Duodenal mucosa (tissue), 2 donors: ENCODE results near the gene PAQR5.
"Not testable (repeated sequence)": the region's sequence is repeated elsewhere in the genome, so short reads cannot be mapped to it uniquely, and the experiment has no call there.

Experiments
- H3K27ac ChIP-seq: one replicate; pipeline ENCODE4 v1.7.0; 2013; ENCODE audit warnings: low read depth, low read length
- H3K27me3 ChIP-seq, 2 donors: one replicate each; pipeline ENCODE4 v1.7.0; 2013; ENCODE audit warnings: low read length in 2 of 2, control low read depth in 1 of 2; ENCODE audit not compliant: insufficient read depth in 2 of 2, control insufficient read depth in 1 of 2
- H3K36me3 ChIP-seq, 2 donors: one replicate each; pipeline ENCODE4 v1.7.0; 2013; ENCODE audit warnings: low read length in 2 of 2, control low read depth in 1 of 2; ENCODE audit not compliant: insufficient read depth in 2 of 2, control insufficient read depth in 1 of 2
- H3K4me1 ChIP-seq, 2 donors: one replicate each; pipeline ENCODE4 v1.7.0; 2013; ENCODE audit warnings: low read length in 2 of 2, control low read depth in 1 of 2; ENCODE audit not compliant: insufficient read depth in 2 of 2, control insufficient read depth in 1 of 2
- H3K4me3 ChIP-seq, 2 donors: one replicate each; pipeline ENCODE4 v1.7.0; 2013; ENCODE audit warnings: low read length in 2 of 2, low read depth in 1 of 2
- H3K9ac ChIP-seq, 2 donors: one replicate each; pipeline ENCODE4 v1.7.0; 2013; ENCODE audit warnings: low read length in 2 of 2, low read depth in 1 of 2
- H3K9me3 ChIP-seq, 2 donors: one replicate each; pipeline ENCODE4 v1.7.0; 2013; ENCODE audit warnings: low read length in 2 of 2, control low read depth in 1 of 2; ENCODE audit not compliant: control insufficient read depth in 1 of 2

Gene PAQR5

GRCh38 chr15:69280783-69281182, 17.9 kb upstream of the PAQR5 start:
- H3K4me1 ChIP-seq: no peaks in the 10 kb centered on the region
- H3K27ac ChIP-seq: no peak overlapping the region
- no peak overlapping the region for H3K4me3 ChIP-seq
- no peaks in the 10 kb centered on the region for H3K27me3 ChIP-seq
- H3K36me3 ChIP-seq: no peaks in the 10 kb centered on the region
- no peak overlapping the region for H3K9ac ChIP-seq
- no peaks in the 10 kb centered on the region for H3K9me3 ChIP-seq

GRCh38 chr15:69282104-69282743, 16.5 kb upstream of the PAQR5 start:
- Histone ChIP-seq H3K4me3 (no peak overlapping the region), H3K4me1 (no peaks in the 10 kb centered on the region), H3K27ac (no peak overlapping the region), H3K9me3 (no peaks in the 10 kb centered on the region), H3K36me3 (no peaks in the 10 kb centered on the region), H3K27me3 (no peaks in the 10 kb centered on the region), H3K9ac (no peak overlapping the region)

GRCh38 chr15:69285834-69286233, 12.9 kb upstream of the PAQR5 start:
- Histone ChIP-seq H3K27ac (no peak overlapping the region), H3K27me3 (no peaks in the 10 kb centered on the region), H3K4me3 (no peak overlapping the region), H3K4me1 (peaks cover 0 to 20% of the 10 kb centered on the region in 2 donors), H3K36me3 (no peaks in the 10 kb centered on the region), H3K9ac (no peak overlapping the region), H3K9me3 (no peaks in the 10 kb centered on the region)

GRCh38 chr15:69288011-69288410, 10.7 kb upstream of the PAQR5 start:
- H3K9ac ChIP-seq: no peak overlapping the region
- no peaks in the 10 kb centered on the region for H3K36me3 ChIP-seq
- no peak overlapping the region for H3K4me3 ChIP-seq
- no peaks in the 10 kb centered on the region for H3K9me3 ChIP-seq
- no peaks in the 10 kb centered on the region for H3K27me3 ChIP-seq
- H3K27ac ChIP-seq: no peak overlapping the region
- peaks cover 0 to 20% of the 10 kb centered on the region in 2 donors for H3K4me1 ChIP-seq

- Histone ChIP-seq H3K9ac (no peak overlapping the region), H3K27ac (no peak overlapping the region), H3K36me3 (no peaks in the 10 kb centered on the region)
Measured at GRCh38 chr15:69288531-69289341, 10.0 kb upstream of the PAQR5 start.

GRCh38 chr15:69289342-69290146, 9.2 kb upstream of the PAQR5 start:
- no peaks in the 10 kb centered on the region for H3K9me3 ChIP-seq
- no peaks in the 10 kb centered on the region for H3K27me3 ChIP-seq
- no peak overlapping the region for H3K4me3 ChIP-seq
- H3K9ac ChIP-seq: no peak overlapping the region
- H3K36me3 ChIP-seq: no peaks in the 10 kb centered on the region
- H3K27ac ChIP-seq: no peak overlapping the region
- H3K4me1 ChIP-seq: peaks cover 0 to 20% of the 10 kb centered on the region in 2 donors

More at GRCh38 chr15:69288531-69289341, 10.0 kb upstream of the PAQR5 start:
- no peaks in the 10 kb centered on the region for H3K9me3 ChIP-seq
- H3K4me1 ChIP-seq: peaks cover 0 to 20% of the 10 kb centered on the region in 2 donors
- H3K27me3 ChIP-seq: no peaks in the 10 kb centered on the region
- no peak overlapping the region for H3K4me3 ChIP-seq

- Histone ChIP-seq H3K4me3 (no peak overlapping the region), H3K27me3 (peaks cover 0 to 3% of the 10 kb centered on the region in 2 donors), H3K36me3 (no peaks in the 10 kb centered on the region), H3K9ac (no peak overlapping the region), H3K9me3 (no peaks in the 10 kb centered on the region), H3K27ac (no peak overlapping the region), H3K4me1 (peaks cover 0 to 20% of the 10 kb centered on the region in 2 donors)
Measured at GRCh38 chr15:69290346-69291164, 8.2 kb upstream of the PAQR5 start.

- not testable (repeated sequence) for H3K27ac ChIP-seq
Measured at GRCh38 chr15:69291651-69292050, 7.1 kb upstream of the PAQR5 start.

GRCh38 chr15:69292826-69293420, 5.8 kb upstream of the PAQR5 start:
- H3K27ac ChIP-seq: no peak overlapping the region
- H3K9ac ChIP-seq: no peak overlapping the region
- no peaks in the 10 kb centered on the region for H3K9me3 ChIP-seq
- H3K36me3 ChIP-seq: no peaks in the 10 kb centered on the region
- no peak overlapping the region for H3K4me3 ChIP-seq
- H3K27me3 ChIP-seq: peaks cover 0 to 3% of the 10 kb centered on the region in 2 donors
- peaks cover 0 to 23% of the 10 kb centered on the region in 2 donors for H3K4me1 ChIP-seq

More at GRCh38 chr15:69291651-69292050, 7.1 kb upstream of the PAQR5 start:
- H3K9ac ChIP-seq, H3K27me3 ChIP-seq, H3K36me3 ChIP-seq, H3K4me3 ChIP-seq, H3K9me3 ChIP-seq: not testable (repeated sequence)
- peaks cover 0 to 23% of the 10 kb centered on the region in 2 donors for H3K4me1 ChIP-seq
